ENCODE results near the gene SAC3D1. TPM values are rescaled to one million over a fixed set of nuclear protein-coding genes. Genes with fewer than 3 reads are reported as not detected.
A peak's percentile ranks its signal among the peaks of the same experiment; 100 is the strongest.

Gene SAC3D1
- total RNA-seq, 2 donors from 2014 or later = 5.4 to 6.8 TPM

- Histone ChIP-seq H3K4me3 (no peak overlapping the region), H3K9me3 (no peaks in the 10 kb centered on the region), H3K27me3 (no peaks in the 10 kb centered on the region), H3K27ac (no peak overlapping the region), H3K36me3 (no peaks in the 10 kb centered on the region), H3K4me1 (peaks cover 0 to 9% of the 10 kb centered on the region in 2 donors)
- no peak for TF ChIP-seq CTCF (IDR thresholded peaks at IDR 0.05)
- no peak for DNase-seq (ENCODE audit: low spot score)
These were observed 37.9 kb downstream of the SAC3D1 start for GRCh38 chr11:65078786-65079342.

GRCh38 chr11:65083134-65083833 lies 42.3 kb downstream of the SAC3D1 start:
- H3K9me3 ChIP-seq = no peaks in the 10 kb centered on the region
- no peak for DNase-seq (ENCODE audit: low spot score)
- H3K27me3 ChIP-seq = no peaks in the 10 kb centered on the region
- H3K4me3 ChIP-seq = peak overlapping the region; percentile 91 to 92
- peaks cover 16% of the 10 kb centered on the region for H3K36me3 ChIP-seq
- H3K27ac ChIP-seq = peak overlapping the region; percentile 90 to 93
- no peak for TF ChIP-seq CTCF (IDR thresholded peaks at IDR 0.05)
- H3K4me1 ChIP-seq = peaks cover 0 to 24% of the 10 kb centered on the region in 2 donors

- Histone ChIP-seq H3K27ac (peak within 1 kb of the TSS; percentile 90 to 93), H3K9me3 (no peaks in the 10 kb centered on the region), H3K4me3 (peak within 1 kb of the TSS; percentile 91 to 92), H3K4me1 (peaks cover 0 to 24% of the 10 kb centered on the region in 2 donors), H3K27me3 (no peaks in the 10 kb centered on the region), H3K36me3 (peaks cover 23% of the 10 kb centered on the region)
- TF ChIP-seq CTCF (IDR thresholded peaks at IDR 0.05) = peak in 1 of 2 donors; percentile 20
- DNase-seq (ENCODE audit: low spot score) = peak; percentile 94
These were observed 43.0 kb downstream of the SAC3D1 start, which contains the start of the genes CDCA5 and ZFPL1 for GRCh38 chr11:65083834-65084597. Gene CDCA5, minus strand, starts transcription at chr11:65084040. Its CDS starts 62 bp downstream, at chr11:65083978. Gene ZFPL1, plus strand, starts transcription at chr11:65084222. Its CDS starts 477 bp downstream, at chr11:65084699.

GRCh38 chr11:65084598-65085375 lies 43.8 kb downstream of the SAC3D1 start:
- Histone ChIP-seq H3K4me3 (peak overlapping the region; percentile 91 to 92), H3K27me3 (no peaks in the 10 kb centered on the region), H3K4me1 (peaks cover 0 to 24% of the 10 kb centered on the region in 2 donors), H3K9me3 (no peaks in the 10 kb centered on the region), H3K27ac (peak overlapping the region; percentile 90 to 93), H3K36me3 (peaks cover 24% of the 10 kb centered on the region)
- no peak for DNase-seq (ENCODE audit: low spot score)
- no peak for TF ChIP-seq CTCF (IDR thresholded peaks at IDR 0.05)

GRCh38 chr11:65085446-65085845 lies 44.4 kb downstream of the SAC3D1 start:
- DNase-seq (ENCODE audit: low spot score) = no peak

More at GRCh38 chr11:65085446-65085845, 44.4 kb downstream of the SAC3D1 start:
- H3K9me3 ChIP-seq = no peaks in the 10 kb centered on the region
- no peaks in the 10 kb centered on the region for H3K27me3 ChIP-seq
- no peak overlapping the region for H3K27ac ChIP-seq
- TF ChIP-seq CTCF (IDR thresholded peaks at IDR 0.05) = no peak
- H3K4me1 ChIP-seq = peaks cover 0 to 24% of the 10 kb centered on the region in 2 donors
- H3K36me3 ChIP-seq = peaks cover 24% of the 10 kb centered on the region
- H3K4me3 ChIP-seq = no peak overlapping the region

Measured in right atrium auricular region (tissue), 2 donors.